PC-3 (cell line): ENCODE measurements around the gene TRAF3. TPM values are rescaled to one million over a fixed set of nuclear protein-coding genes. Genes with fewer than 3 reads are reported as not detected.

ENCODE experiments used
- ATAC-seq: fragments of 200-7000 bp; cut with Tn5 transposase; 2 replicates; pipeline ENCODE4 v1.9.1; 2020; ENCODE audit warnings: mild to moderate bottlenecking, moderate library complexity
- BruUV-seq: library from RNA; stranded (reverse); fragments of 400-500 nt; replicated peaks from 2 replicates; lab custom pipeline; 2021; lab: Mats Ljungman, UMichigan
- CTCF ChIA-PET: fragments of 300-600 bp; sonication (Branson Sonifier 250); formaldehyde crosslinking; loops from one replicate; lab custom pipeline; 2022; ENCODE audit warnings: antibody characterized with exemption; lab: Charles Lee
- POLR2A ChIA-PET: fragments of 300-600 bp; sonication (Branson Sonifier 250); formaldehyde crosslinking; loops from one replicate; lab custom pipeline; 2022; ENCODE audit warnings: antibody characterized with exemption; ENCODE audit not compliant: unreplicated experiment; lab: Charles Lee
- DNase-seq: peaks from one replicate; pipeline ENCODE4 v3.0.0-alpha.2; 2015
- H2AFZ ChIP-seq: fragments of 300-600 bp; sonication (generic); 2 replicates; pipeline ENCODE4 v1.6.0; 2016; ENCODE audit warnings: antibody characterized with exemption, low read length
- H3F3A ChIP-seq: fragments of 300-600 bp; sonication (generic); one replicate; pipeline ENCODE4 v1.6.0; 2017; ENCODE audit warnings: antibody characterized with exemption, low read length, control low read depth, mild to moderate bottlenecking; ENCODE audit not compliant: unreplicated experiment
- H3K27ac ChIP-seq: fragments of 300-600 bp; sonication (generic); 2 replicates; pipeline ENCODE4 v1.5.1; 2016; ENCODE audit warnings: mild to moderate bottlenecking, low read length
- H3K27me3 ChIP-seq: fragments of 300-600 bp; sonication (generic); 2 replicates; pipeline ENCODE4 v1.6.1; 2016; ENCODE audit warnings: low read length, mixed read lengths
- H3K36me3 ChIP-seq: fragments of 300-600 bp; sonication (generic); 2 replicates; pipeline ENCODE4 v1.6.1; 2016; ENCODE audit warnings: low read depth, mixed run types, low read length, mixed read lengths
- H3K4me1 ChIP-seq: fragments of 300-600 bp; sonication (generic); 2 replicates; pipeline ENCODE4 v1.5.1; 2016; ENCODE audit warnings: low read length; ENCODE audit not compliant: insufficient read depth
- H3K4me2 ChIP-seq: fragments of 300-600 bp; sonication (generic); 2 replicates; pipeline ENCODE4 v1.6.0; 2016; ENCODE audit warnings: low read length
- H3K4me3 ChIP-seq: fragments of 300-600 bp; sonication (generic); 2 replicates; pipeline ENCODE4 v1.5.1; 2016; ENCODE audit warnings: mild to moderate bottlenecking, low read length, mixed read lengths
- H3K79me2 ChIP-seq: fragments of 300-600 bp; sonication (generic); 2 replicates; pipeline ENCODE4 v1.6.1; 2017; ENCODE audit warnings: low read length, mixed read lengths
- H3K9ac ChIP-seq: fragments of 300-600 bp; sonication (generic); 2 replicates; pipeline ENCODE4 v1.6.0; 2016; ENCODE audit warnings: mild to moderate bottlenecking, low read length
- H3K9me2 ChIP-seq: fragments of 300-600 bp; sonication (generic); replicated peaks from 2 replicates; pipeline ENCODE4 v1.6.1; 2016; ENCODE audit warnings: mixed run types, low read length, mixed read lengths
- H3K9me3 ChIP-seq: fragments of 300-600 bp; sonication (generic); 2 replicates; pipeline ENCODE4 v1.6.1; 2016; ENCODE audit warnings: low read length, mixed read lengths
- H4K20me1 ChIP-seq: fragments of 300-600 bp; sonication (generic); 2 replicates; pipeline ENCODE4 v1.6.1; 2016; ENCODE audit warnings: low read length, mixed read lengths
- CTCF ChIP-seq: fragments of 300-600 bp; sonication (generic); conservative IDR thresholded peaks from 2 replicates; pipeline ENCODE4 v1.5.1; 2017; ENCODE audit warnings: antibody characterized with exemption, low read depth, mild to moderate bottlenecking, low read length
- EZH2 ChIP-seq: fragments of 300-600 bp; sonication (generic); IDR thresholded peaks from one replicate; pipeline ENCODE4 v1.6.1; 2017; ENCODE audit warnings: antibody characterized with exemption, mild to moderate bottlenecking, low read length; ENCODE audit not compliant: unreplicated experiment
- EZH2phosphoT487 ChIP-seq: fragments of 300-600 bp; sonication (generic); IDR thresholded peaks from 2 replicates; pipeline ENCODE4 v1.6.1; 2018; ENCODE audit warnings: mild to moderate bottlenecking, antibody characterized with exemption, low read length, borderline replicate concordance
- intact Hi-C: fragments of 100-400 bp; cut with micrococcal nuclease; formaldehyde crosslinking; loops from 2 replicates; pipeline ENCODE4 v1.9.0; 2023
- total RNA-seq: library from RNA; depleted of rRNA; stranded (reverse); fragments of >200 nt; gene quantifications from 2 replicates; pipeline ENCODE4 v1.2.3, GENCODE V29; 2014

Gene TRAF3
- total RNA-seq, 1 experiment from 2014 or later, result 19.4 TPM

DNA sequence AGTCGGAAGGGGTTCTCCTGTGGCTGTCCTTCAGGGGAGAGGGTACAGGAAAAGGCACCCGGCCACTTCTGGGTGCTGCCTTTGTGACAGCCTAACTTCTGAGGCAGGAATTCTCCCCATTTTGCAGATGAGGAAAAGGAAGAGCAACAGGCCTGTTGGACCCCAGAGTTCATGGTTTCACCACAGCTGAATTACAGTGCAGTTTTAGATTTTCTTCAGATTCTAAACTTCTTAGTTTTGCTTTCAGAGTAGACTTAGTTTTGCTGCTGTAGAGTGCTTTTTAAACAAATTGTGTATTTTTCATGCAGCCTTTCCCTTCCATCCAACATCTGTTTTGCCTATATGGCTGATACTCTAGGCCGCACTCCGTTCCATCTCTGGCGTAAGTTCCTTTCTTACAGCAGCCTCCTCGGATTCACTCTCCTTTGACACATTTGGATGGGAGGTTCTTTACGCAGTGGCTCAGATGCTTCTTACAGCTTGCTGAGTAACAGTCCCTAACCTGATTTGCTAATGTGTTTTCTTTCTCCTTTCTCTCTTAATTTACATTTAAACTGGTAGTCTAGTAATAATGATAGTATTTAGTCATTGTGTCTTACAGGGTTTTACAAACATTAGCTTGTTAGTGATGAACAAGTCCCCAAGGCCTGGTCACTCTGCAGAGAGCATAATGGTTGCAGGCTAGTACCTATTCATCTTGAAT is 7.8 kb downstream of the TRAF3 start:
- no TSS peak for BruUV-seq
- TF ChIP-seq CTCF, result no peak
- TF ChIP-seq EZH2, result no peak
- no peaks in the 10 kb centered on the region for H3F3A ChIP-seq
- no peaks in the 10 kb centered on the region for H3K36me3 ChIP-seq
- H2AFZ ChIP-seq, result no peak overlapping the region
- H3K79me2 ChIP-seq, result peaks cover 98% of the 10 kb centered on the region
- H3K4me1 ChIP-seq, result peaks cover 7% of the 10 kb centered on the region; the same call in 1 of the 2 replicates
- H3K9ac ChIP-seq, result no peak overlapping the region
- ChIA-PET CTCF (no interaction called here), POLR2A (no interaction called here)
- no peaks in the 10 kb centered on the region for H3K9me3 ChIP-seq
- no peak overlapping the region for H3K27ac ChIP-seq
- DNase-seq (no peak), ATAC-seq (no peak)
- H4K20me1 ChIP-seq, result peaks cover 23% of the 10 kb centered on the region; the same call in 1 of the 2 replicates
- H3K9me2 ChIP-seq, result no peaks in the 10 kb centered on the region
- no peak overlapping the region for H3K4me3 ChIP-seq
- H3K27me3 ChIP-seq, result no peaks in the 10 kb centered on the region
- no peak overlapping the region for H3K4me2 ChIP-seq
- intact Hi-C loops, result no loop called here

GRCh38 chr14:102785595-102785963 is 8.3 kb downstream of the TRAF3 start:
- H2AFZ ChIP-seq, result no peak overlapping the region
- H3K4me3 ChIP-seq, result no peak overlapping the region
- peaks cover 20% of the 10 kb centered on the region; the same call in 1 of the 2 replicates for H4K20me1 ChIP-seq
- no peaks in the 10 kb centered on the region for H3K9me2 ChIP-seq
- POLR2A ChIA-PET, result no interaction called here
- no TSS peak for BruUV-seq
- no peak overlapping the region for H3K9ac ChIP-seq
- ATAC-seq (no peak), DNase-seq (no peak)
- no peak overlapping the region for H3K27ac ChIP-seq
- peaks cover 98% of the 10 kb centered on the region for H3K79me2 ChIP-seq
- no peak overlapping the region for H3K4me2 ChIP-seq
- H3K4me1 ChIP-seq, result peaks cover 7% of the 10 kb centered on the region; the same call in 1 of the 2 replicates
- TF ChIP-seq EZH2phosphoT487, result no peak
- TF ChIP-seq CTCF, result no peak
- no peak for TF ChIP-seq EZH2
- no peaks in the 10 kb centered on the region for H3K9me3 ChIP-seq
- intact Hi-C loops, result no loop called here
- H3K27me3 ChIP-seq, result no peaks in the 10 kb centered on the region
- no peaks in the 10 kb centered on the region for H3K36me3 ChIP-seq
- no peaks in the 10 kb centered on the region for H3F3A ChIP-seq
- CTCF ChIA-PET, result no interaction called here

DNA sequence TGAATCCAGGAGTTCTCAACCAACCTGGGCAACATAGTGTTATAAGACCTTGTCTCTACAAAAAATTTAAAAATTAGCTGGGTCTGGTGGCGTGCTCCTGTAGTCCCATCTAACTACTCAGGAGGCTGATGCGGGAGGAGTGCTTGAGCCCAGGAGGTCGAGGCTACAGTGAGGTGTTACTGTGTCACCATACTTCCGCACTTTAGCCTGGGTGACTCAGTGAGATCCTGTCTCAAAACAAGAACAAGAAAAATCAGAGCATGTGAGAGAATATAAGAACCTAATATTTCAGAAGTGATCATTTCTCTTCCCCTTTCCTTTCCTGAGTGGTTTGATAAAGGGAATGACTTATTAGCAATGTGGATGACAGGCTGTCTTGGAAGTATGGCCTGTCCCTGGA is 9.5 kb downstream of the TRAF3 start:
- H3K4me1 ChIP-seq, result peaks cover 7% of the 10 kb centered on the region; the same call in 1 of the 2 replicates
- no peaks in the 10 kb centered on the region for H3K36me3 ChIP-seq
- no TSS peak for BruUV-seq
- ChIA-PET POLR2A (no interaction called here), CTCF (no interaction called here)
- no peaks in the 10 kb centered on the region for H3K27me3 ChIP-seq
- no peak for TF ChIP-seq EZH2phosphoT487
- no peaks in the 10 kb centered on the region for H3K9me2 ChIP-seq
- H3K9ac ChIP-seq, result no peak overlapping the region
- no peak overlapping the region for H3K4me2 ChIP-seq
- ATAC-seq (peak; percentile 45), DNase-seq (peak; percentile 40)
- no peak overlapping the region for H3K4me3 ChIP-seq
- H3K9me3 ChIP-seq, result no peaks in the 10 kb centered on the region
- H3F3A ChIP-seq, result no peaks in the 10 kb centered on the region
- no peak overlapping the region for H3K27ac ChIP-seq
- no peak overlapping the region for H2AFZ ChIP-seq
- peaks cover 98% of the 10 kb centered on the region for H3K79me2 ChIP-seq
- intact Hi-C loops, result no loop called here
- peaks cover 16% of the 10 kb centered on the region; the same call in 1 of the 2 replicates for H4K20me1 ChIP-seq
